KBM-7 (cell line): ENCODE measurements around the gene SH3GL3.

ENCODE experiments used
- DNase-seq: peaks from one replicate; pipeline ENCODE4 v3.0.0-alpha.2; 2015
- in situ Hi-C: fragments of 300-500 bp; cut with MboI; formaldehyde crosslinking; loops from 2 replicates; pipeline ENCODE4 v1.14.3; 2020; ENCODE audit warnings: low sequenced_read_pairs, low pct_unique_long_range_greater_than_20kb, mixed read lengths

Gene SH3GL3, protein sequence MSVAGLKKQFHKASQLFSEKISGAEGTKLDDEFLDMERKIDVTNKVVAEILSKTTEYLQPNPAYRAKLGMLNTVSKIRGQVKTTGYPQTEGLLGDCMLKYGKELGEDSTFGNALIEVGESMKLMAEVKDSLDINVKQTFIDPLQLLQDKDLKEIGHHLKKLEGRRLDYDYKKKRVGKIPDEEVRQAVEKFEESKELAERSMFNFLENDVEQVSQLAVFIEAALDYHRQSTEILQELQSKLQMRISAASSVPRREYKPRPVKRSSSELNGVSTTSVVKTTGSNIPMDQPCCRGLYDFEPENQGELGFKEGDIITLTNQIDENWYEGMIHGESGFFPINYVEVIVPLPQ

GRCh38 chr15:83446904-83447709 lies at the start of gene SH3GL3:
SH3GL3 (plus strand) TSS chr15:83447341; CDS start chr15:83447534, 193 bp downstream.
- peak; percentile 85 for DNase-seq
- in situ Hi-C loops: no loop called here

GRCh38 chr15:83398626-83399025 lies 48.5 kb upstream of the SH3GL3 start:
- in situ Hi-C loops: no loop called here
- DNase-seq: no peak

GRCh38 chr15:83404121-83404520 lies 43.0 kb upstream of the SH3GL3 start:
- in situ Hi-C loops: no loop called here
- no peak for DNase-seq

DNA sequence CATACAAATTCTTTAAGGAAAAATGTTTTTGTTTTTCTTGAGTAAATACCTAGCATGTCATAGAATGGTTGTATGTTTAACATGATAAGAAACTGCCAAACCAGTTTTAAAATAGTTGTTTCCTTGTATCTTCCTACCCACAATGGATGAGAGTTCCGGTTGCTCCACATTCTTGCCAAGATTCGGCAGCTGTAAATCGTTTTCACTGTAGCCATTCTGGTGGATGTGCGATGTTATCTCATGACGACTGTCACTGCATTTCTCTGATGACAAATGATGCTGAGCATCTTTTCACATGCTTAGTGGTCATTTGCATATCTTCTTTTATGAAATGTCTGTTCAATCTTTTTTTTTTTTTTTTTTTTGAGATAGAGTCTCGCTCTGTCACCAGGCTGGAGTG lies 36.6 kb upstream of the SH3GL3 start:
- DNase-seq: no peak
- in situ Hi-C loops: no loop called here

GRCh38 chr15:83413054-83413719 lies 34.0 kb upstream of the SH3GL3 start:
- no peak for DNase-seq
- in situ Hi-C loops: no loop called here

DNA sequence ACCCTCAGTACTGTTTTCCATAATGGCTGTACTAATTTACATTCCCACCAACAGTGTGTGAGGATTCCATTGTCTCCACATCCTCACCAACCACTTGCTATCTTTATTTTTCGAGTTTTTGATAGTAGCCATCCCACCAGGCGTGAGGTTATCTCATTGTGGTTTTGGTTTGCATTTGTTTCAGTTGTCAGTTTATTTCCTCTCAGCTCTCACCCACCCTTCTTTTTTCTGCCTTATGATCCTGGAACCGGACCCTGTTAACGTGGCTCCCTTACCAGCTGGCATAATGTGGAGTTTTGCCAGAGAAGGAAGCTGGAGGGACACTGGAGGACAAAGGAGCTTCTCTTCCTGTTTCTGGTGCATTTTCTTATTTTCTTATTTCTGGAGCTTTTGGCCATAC lies 25.1 kb upstream of the SH3GL3 start:
- in situ Hi-C loops: no loop called here
- no peak for DNase-seq

GRCh38 chr15:83422541-83422940 lies 24.6 kb upstream of the SH3GL3 start:
- DNase-seq: no peak
- in situ Hi-C loops: no loop called here

DNA sequence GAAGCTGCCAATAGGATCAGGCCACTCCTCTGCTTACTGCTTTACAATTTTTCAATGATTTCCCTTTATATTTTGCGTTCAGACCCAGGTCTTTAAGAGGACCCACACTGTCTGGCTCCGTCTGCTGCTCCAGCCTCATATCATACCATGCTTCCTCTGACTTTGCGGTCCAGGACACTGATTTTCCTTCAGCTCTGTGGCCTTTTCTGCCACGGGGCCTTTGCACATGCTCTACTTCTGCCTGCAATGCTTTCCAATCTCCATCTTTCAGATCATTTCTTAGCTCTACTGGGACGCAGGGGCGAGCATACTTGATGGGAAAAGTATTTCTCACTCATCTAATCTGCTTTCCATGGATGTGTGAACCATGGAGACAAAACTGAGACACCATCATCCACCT lies 23.0 kb upstream of the SH3GL3 start:
- no peak for DNase-seq
- in situ Hi-C loops: no loop called here

GRCh38 chr15:83430441-83430840 lies 16.7 kb upstream of the SH3GL3 start:
- in situ Hi-C loops: loop anchor here (10.0 kb wide), 2 partner anchors 134 to 176 kb away; no protein-coding TSS in a partner anchor

DNA sequence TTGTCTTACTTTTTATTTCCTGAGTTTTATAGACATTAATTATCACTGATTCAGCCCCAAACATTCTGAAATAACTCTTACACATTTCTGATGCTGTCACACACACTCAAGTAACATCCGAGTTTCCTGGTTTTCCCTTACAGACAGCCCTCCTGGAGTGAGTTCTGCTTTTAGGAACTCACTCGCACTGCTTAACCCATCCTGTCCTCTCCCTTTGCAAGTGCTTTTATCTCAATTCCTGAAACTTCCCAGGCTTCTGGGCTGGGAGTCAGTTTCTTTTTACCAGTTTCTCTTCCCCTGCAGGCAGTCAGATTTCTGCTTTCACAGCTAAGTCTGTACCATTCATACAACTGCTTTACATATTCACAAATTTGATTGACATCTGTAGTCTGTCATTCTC lies 15.6 kb upstream of the SH3GL3 start:
- DNase-seq: no peak
- in situ Hi-C loops: loop anchor here (10.0 kb wide), 2 partner anchors 133 to 177 kb away; no protein-coding TSS in a partner anchor

More at GRCh38 chr15:83430441-83430840, 16.7 kb upstream of the SH3GL3 start:
- no peak for DNase-seq

DNA sequence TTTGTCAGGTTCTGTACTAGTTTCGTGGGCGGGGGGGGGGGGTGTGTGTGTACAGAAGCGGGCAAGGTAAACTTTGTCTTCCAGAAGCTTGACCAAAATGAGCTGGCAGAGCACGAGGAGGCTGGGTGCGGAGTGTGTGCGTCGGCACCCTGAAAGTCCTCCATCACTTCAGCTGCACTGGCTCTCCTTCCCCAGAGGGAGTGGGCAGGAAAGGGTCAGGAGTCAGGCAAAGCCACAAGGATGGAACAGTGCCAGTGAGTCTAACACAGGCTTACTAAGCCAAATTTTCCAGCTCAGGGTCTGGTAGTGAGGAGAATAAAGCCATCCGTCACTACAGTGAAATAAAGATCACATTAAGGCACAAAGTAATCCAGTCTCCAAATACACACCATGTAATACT lies 11.9 kb upstream of the SH3GL3 start:
- in situ Hi-C loops: loop anchor here (10.0 kb wide), 2 partner anchors 130 to 180 kb away; no protein-coding TSS in a partner anchor
- DNase-seq: no peak

DNA sequence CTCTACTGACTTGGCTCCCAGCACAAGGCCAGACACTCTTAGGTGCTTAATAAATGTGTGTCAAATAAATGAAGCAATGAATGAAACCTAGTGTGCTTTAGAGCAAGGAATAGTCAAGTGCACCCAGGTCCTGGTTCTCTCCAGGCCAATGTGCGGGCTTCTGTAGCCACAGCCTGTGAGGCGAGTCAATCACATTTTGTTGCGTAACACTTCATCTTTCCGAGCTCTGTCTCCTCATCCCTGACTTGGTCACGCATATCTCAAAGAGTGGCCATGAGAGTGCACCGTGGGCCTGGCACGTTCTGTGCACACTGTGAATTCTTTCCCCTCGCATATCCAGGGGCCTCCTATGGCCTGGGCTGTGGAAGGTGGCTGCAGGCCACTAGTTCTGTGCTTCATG lies 11.4 kb upstream of the SH3GL3 start:
- in situ Hi-C loops: loop anchor here (10.0 kb wide), 2 partner anchors 129 to 181 kb away; no protein-coding TSS in a partner anchor

DNA sequence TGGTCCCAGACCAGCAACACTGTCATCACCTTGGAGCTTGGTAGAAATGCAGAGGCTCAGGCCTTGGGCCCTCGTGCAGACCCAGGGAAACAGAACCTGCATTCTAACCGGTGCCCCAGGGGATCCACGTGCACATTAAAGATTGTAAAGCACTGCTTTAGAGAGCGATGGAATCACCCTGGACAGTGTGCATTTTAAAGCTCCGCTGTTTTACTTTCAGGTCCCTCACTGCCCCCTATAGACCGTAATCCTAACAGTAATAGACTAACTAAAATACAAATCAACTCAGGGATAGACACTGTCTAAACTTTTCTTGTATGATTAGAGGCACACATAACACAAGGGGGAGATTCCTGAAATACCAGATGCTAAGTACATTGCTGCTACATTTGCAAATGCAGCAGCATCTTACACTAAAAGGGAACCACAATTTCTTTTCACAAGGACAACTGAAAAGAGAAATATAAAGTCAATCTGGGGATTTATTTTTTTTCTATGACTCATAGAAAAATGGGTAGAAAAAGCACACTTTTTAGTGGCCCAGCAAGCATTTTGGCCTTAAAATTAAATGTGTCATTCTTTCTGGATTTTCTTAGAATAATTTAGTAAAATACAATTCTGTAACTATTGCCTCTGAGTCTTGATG lies 10.5 kb upstream of the SH3GL3 start:
- DNase-seq: peak; percentile 79
- in situ Hi-C loops: loop anchor here (10.0 kb wide), 2 partner anchors 128 to 182 kb away; no protein-coding TSS in a partner anchor

More for the DNA sequence above, 11.4 kb upstream of the SH3GL3 start:
- DNase-seq: no peak

- DNase-seq: no peak
- in situ Hi-C loops: no loop called here
These were observed 3.9 kb upstream of the SH3GL3 start for GRCh38 chr15:83443076-83443847.

- DNase-seq: no peak
- in situ Hi-C loops: no loop called here
These were observed 2.2 kb upstream of the SH3GL3 start for GRCh38 chr15:83444936-83445335.

DNA sequence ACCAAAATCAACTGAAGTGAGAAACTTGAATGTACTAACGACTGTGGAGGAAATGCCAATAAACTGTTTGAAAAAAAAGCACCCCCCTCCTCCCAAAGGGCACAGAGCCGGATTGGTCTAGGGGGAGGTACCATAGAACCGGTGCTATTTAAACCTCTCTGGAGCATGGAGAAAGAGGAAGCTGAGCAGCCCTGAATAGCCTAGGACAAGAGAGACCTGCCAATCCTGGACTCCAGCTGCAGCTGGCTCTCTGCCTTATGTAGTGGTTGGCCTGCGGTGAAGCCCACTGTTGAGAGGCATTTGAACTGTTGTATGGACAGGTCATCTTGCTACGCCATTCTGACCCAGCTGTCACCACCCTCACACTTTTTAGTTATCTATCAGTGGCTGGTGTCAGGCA lies 1.5 kb upstream of the SH3GL3 start:
- peak; percentile 55 for DNase-seq
- in situ Hi-C loops: no loop called here

GRCh38 chr15:83446417-83446816 lies 724 bp upstream of the SH3GL3 start:
- DNase-seq: no peak
- in situ Hi-C loops: no loop called here

- no peak for DNase-seq
- in situ Hi-C loops: no loop called here
These were observed 2.1 kb downstream of the SH3GL3 start for GRCh38 chr15:83449250-83449671.
